ENCODE measurements around the gene RBL2. TPM values are rescaled to one million over a fixed set of nuclear protein-coding genes. Genes with fewer than 3 reads are reported as not detected.
A peak's percentile ranks its signal among the peaks of the same experiment; 100 is the strongest.

The RBL2 gene
- total and polyA plus RNA-seq, 2 of the 13 experiments (the other 11 are each of a cell fraction or from before 2014, with no cell fraction given), result 41.2 to 60.9 TPM

GRCh38 chr16:53503270-53503923 lies 69.1 kb downstream of the RBL2 start (continued):
- TF ChIP-seq, protein P1, sequence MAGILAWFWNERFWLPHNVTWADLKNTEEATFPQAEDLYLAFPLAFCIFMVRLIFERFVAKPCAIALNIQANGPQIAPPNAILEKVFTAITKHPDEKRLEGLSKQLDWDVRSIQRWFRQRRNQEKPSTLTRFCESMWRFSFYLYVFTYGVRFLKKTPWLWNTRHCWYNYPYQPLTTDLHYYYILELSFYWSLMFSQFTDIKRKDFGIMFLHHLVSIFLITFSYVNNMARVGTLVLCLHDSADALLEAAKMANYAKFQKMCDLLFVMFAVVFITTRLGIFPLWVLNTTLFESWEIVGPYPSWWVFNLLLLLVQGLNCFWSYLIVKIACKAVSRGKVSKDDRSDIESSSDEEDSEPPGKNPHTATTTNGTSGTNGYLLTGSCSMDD (CRISPR knock-in tag; IDR thresholded peaks at IDR 0.05), result 0 out of 2 replicates have a peak, but pooled peaks have one; percentile 37
- 0 out of 2 replicates have a peak, but pooled peaks have one; percentile 35 for TF ChIP-seq ZMYM3 (CRISPR knock-in tag; IDR thresholded peaks at IDR 0.05)
- no peak for TF ChIP-seq KIAA2018 (CRISPR knock-in tag; IDR thresholded peaks at IDR 0.05; ENCODE audit: borderline replicate concordance)
- TF ChIP-seq, protein P2, sequence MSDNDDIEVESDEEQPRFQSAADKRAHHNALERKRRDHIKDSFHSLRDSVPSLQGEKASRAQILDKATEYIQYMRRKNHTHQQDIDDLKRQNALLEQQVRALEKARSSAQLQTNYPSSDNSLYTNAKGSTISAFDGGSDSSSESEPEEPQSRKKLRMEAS (IDR thresholded peaks at IDR 0.05), result peak; percentile 81
- TF ChIP-seq, protein P3, sequence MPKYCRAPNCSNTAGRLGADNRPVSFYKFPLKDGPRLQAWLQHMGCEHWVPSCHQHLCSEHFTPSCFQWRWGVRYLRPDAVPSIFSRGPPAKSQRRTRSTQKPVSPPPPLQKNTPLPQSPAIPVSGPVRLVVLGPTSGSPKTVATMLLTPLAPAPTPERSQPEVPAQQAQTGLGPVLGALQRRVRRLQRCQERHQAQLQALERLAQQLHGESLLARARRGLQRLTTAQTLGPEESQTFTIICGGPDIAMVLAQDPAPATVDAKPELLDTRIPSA (CRISPR knock-in tag; IDR thresholded peaks at IDR 0.05; ENCODE audit: borderline replicate concordance), result no peak; the same call in 1 of the 2 replicates
- TF ChIP-seq, protein P4, sequence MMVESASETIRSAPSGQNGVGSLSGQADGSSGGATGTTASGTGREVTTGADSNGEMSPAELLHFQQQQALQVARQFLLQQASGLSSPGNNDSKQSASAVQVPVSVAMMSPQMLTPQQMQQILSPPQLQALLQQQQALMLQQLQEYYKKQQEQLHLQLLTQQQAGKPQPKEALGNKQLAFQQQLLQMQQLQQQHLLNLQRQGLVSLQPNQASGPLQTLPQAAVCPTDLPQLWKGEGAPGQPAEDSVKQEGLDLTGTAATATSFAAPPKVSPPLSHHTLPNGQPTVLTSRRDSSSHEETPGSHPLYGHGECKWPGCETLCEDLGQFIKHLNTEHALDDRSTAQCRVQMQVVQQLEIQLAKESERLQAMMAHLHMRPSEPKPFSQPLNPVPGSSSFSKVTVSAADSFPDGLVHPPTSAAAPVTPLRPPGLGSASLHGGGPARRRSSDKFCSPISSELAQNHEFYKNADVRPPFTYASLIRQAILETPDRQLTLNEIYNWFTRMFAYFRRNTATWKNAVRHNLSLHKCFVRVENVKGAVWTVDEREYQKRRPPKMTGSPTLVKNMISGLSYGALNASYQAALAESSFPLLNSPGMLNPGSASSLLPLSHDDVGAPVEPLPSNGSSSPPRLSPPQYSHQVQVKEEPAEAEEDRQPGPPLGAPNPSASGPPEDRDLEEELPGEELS (CRISPR knock-in tag; IDR thresholded peaks at IDR 0.05), result peak; percentile 61; the same call in 1 of the 2 replicates
- TF ChIP-seq ZFP62 (CRISPR knock-in tag; IDR thresholded peaks at IDR 0.05), result no peak
- TF ChIP-seq TCF12 (IDR thresholded peaks at IDR 0.05), result no peak
- no peak for TF ChIP-seq TCF12 (CRISPR knock-in tag; IDR thresholded peaks at IDR 0.05)
- TF ChIP-seq SRF (IDR thresholded peaks at IDR 0.05; ENCODE audit: low read depth, low read length), result 0 out of 2 replicates have a peak, but pooled peaks have one; percentile 14
- 0 out of 2 replicates have a peak, but pooled peaks have one; percentile 45 for TF ChIP-seq E2F1 (CRISPR knock-in tag; IDR thresholded peaks at IDR 0.05)
- peak; percentile 88 for TF ChIP-seq GLI4 (CRISPR knock-in tag; IDR thresholded peaks at IDR 0.05; ENCODE audit: borderline replicate concordance)
- peak; percentile 86 for TF ChIP-seq ZNF772 (CRISPR knock-in tag; IDR thresholded peaks at IDR 0.05)
- no peak for TF ChIP-seq TP53 (CRISPR knock-in tag; conservative IDR thresholded peaks at IDR 0.05)
- TF ChIP-seq ZNF530 (CRISPR knock-in tag; IDR thresholded peaks at IDR 0.05; ENCODE audit: low read depth), result no peak
- TF ChIP-seq ZNF205 (CRISPR knock-in tag; IDR thresholded peaks at IDR 0.05), result peak; percentile 77; the same call in 1 of the 2 replicates

Measured in HepG2 (cell line).